Tibial nerve (tissue), 3 donors: Measurements from ENCODE around the gene CTNND2.

Experiments used
- POLR2A ChIP-seq, 2 donors: fragments of 450-650 bp; IDR thresholded peaks; one replicate each; pipeline ENCODE4 v1.6.1; 2017; ENCODE audit warnings: antibody characterized with exemption in 2 of 2, mild to moderate bottlenecking in 2 of 2, moderate library complexity in 2 of 2
- TF ChIP-seq, protein P1 (sequence below), 5 experiments: fragments of 200-600 bp in 3 of 5; fragments of 450-650 bp in 2 of 5; sonication (generic) in 3 of 5; IDR thresholded peaks; one replicate each; pipeline ENCODE4 v1.5.1; 2016 to 2019; ENCODE audit warnings: antibody characterized with exemption in 5 of 5, mild to moderate bottlenecking in 3 of 5, moderate library complexity in 2 of 5

DNA sequence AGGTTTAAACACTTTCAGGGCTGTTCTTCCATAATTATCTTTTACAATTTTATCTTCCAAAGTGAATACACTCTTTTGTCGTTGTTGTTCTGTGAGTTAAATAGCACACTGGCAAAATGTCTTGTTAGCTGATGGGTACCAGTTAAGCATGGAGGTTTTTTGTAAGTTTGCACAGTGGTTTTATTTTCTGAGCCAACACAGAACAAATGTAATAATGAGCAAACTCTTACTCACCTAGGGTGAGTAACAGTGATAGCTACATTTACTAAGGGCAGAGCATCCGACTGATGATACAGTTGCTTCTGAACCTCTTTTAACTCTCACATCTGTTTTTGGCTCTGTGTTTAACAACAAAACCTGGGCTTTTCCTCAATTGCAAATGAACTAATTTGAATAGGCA lies 103.2 kb downstream of the CTNND2 start:
- no peak for TF ChIP-seq POLR2A (IDR thresholded peaks at IDR 0.05)
- TF ChIP-seq, protein P1, sequence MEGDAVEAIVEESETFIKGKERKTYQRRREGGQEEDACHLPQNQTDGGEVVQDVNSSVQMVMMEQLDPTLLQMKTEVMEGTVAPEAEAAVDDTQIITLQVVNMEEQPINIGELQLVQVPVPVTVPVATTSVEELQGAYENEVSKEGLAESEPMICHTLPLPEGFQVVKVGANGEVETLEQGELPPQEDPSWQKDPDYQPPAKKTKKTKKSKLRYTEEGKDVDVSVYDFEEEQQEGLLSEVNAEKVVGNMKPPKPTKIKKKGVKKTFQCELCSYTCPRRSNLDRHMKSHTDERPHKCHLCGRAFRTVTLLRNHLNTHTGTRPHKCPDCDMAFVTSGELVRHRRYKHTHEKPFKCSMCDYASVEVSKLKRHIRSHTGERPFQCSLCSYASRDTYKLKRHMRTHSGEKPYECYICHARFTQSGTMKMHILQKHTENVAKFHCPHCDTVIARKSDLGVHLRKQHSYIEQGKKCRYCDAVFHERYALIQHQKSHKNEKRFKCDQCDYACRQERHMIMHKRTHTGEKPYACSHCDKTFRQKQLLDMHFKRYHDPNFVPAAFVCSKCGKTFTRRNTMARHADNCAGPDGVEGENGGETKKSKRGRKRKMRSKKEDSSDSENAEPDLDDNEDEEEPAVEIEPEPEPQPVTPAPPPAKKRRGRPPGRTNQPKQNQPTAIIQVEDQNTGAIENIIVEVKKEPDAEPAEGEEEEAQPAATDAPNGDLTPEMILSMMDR (IDR thresholded peaks at IDR 0.05): no peak
